ENCODE results near the gene UBAC2.

DNA sequence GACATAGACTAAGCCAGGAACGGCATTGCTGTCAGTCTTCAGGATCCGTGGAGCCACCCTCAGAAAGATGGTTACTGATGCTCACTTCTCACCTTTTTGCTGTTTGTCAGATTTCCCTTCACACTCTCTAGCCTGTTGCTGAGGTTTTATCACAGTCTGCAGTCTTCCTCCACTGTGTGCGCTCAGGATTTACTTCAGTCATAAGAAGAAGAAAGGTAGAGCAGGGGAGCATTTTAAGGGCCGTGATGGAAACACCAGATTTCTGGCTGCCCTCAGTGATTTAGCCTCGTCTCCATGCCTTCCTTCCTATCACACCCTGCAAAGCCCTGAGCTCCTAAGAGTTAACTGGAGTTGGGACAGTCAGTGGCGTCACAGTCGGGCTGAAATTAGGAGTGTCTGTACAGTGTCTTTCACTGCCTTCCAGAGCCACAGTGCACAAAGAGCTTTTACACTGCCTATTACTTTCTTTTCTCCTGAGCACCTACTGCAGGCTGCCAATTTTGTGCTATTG lies 166.5 kb downstream of the UBAC2 start:
- TF ChIP-seq, protein P1, sequence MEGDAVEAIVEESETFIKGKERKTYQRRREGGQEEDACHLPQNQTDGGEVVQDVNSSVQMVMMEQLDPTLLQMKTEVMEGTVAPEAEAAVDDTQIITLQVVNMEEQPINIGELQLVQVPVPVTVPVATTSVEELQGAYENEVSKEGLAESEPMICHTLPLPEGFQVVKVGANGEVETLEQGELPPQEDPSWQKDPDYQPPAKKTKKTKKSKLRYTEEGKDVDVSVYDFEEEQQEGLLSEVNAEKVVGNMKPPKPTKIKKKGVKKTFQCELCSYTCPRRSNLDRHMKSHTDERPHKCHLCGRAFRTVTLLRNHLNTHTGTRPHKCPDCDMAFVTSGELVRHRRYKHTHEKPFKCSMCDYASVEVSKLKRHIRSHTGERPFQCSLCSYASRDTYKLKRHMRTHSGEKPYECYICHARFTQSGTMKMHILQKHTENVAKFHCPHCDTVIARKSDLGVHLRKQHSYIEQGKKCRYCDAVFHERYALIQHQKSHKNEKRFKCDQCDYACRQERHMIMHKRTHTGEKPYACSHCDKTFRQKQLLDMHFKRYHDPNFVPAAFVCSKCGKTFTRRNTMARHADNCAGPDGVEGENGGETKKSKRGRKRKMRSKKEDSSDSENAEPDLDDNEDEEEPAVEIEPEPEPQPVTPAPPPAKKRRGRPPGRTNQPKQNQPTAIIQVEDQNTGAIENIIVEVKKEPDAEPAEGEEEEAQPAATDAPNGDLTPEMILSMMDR (IDR thresholded peaks at IDR 0.05) = no peak
- no peak for TF ChIP-seq POLR2AphosphoS5 (IDR thresholded peaks at IDR 0.05)
- TF ChIP-seq POLR2A (IDR thresholded peaks at IDR 0.05) = no peak
- no peak for TF ChIP-seq EP300 (IDR thresholded peaks at IDR 0.05)

Measured in suprapubic skin (tissue), 4 donors.